GM19025 (cell line): ENCODE results near the gene B3GALT6.

ENCODE experiments used
- ATAC-seq: cut with Tn5 transposase; IDR thresholded peaks from one replicate; pipeline ENCODE4 v1.9.1; 2021; ENCODE audit warnings: mild to moderate bottlenecking, low read depth, moderate library complexity; ENCODE audit not compliant: unreplicated experiment

Gene B3GALT6

GRCh38 chr1:1200876-1201810 lies 30.9 kb upstream of the B3GALT6 start:
- ATAC-seq, result no peak

GRCh38 chr1:1202831-1203560 lies 29.0 kb upstream of the B3GALT6 start:
- no peak for ATAC-seq

GRCh38 chr1:1203561-1204424 lies 28.2 kb upstream of the B3GALT6 start:
- ATAC-seq, result no peak

- ATAC-seq, result no peak
Measured at GRCh38 chr1:1204425-1204920, 27.6 kb upstream of the B3GALT6 start.

- no peak for ATAC-seq
Measured at GRCh38 chr1:1204998-1205768, 26.9 kb upstream of the B3GALT6 start.

GRCh38 chr1:1205769-1206375 lies 26.2 kb upstream of the B3GALT6 start:
- no peak for ATAC-seq

GRCh38 chr1:1206376-1206965 lies 25.6 kb upstream of the B3GALT6 start, which contains the start of gene TNFRSF18:
TNFRSF18 (minus strand) TSS chr1:1206592; CDS start chr1:1206571, 21 bp downstream.
- ATAC-seq, result no peak

GRCh38 chr1:1206966-1207531 lies 25.0 kb upstream of the B3GALT6 start:
- no peak for ATAC-seq

- ATAC-seq, result no peak
Measured at GRCh38 chr1:1207571-1207892, 24.5 kb upstream of the B3GALT6 start.

- no peak for ATAC-seq
Measured at GRCh38 chr1:1208713-1209433, 23.2 kb upstream of the B3GALT6 start.

GRCh38 chr1:1210726-1211540 lies 21.1 kb upstream of the B3GALT6 start:
- no peak for ATAC-seq

GRCh38 chr1:1211541-1212441 lies 20.2 kb upstream of the B3GALT6 start:
- ATAC-seq, result no peak

- ATAC-seq, result no peak
Measured at GRCh38 chr1:1212780-1213344, 19.2 kb upstream of the B3GALT6 start.

GRCh38 chr1:1213345-1214265 lies 18.4 kb upstream of the B3GALT6 start, which contains the start of gene TNFRSF4:
TNFRSF4 (minus strand) TSS chr1:1214153; CDS start chr1:1214127, 26 bp downstream.
- ATAC-seq, result no peak
